H1 (cell line): ENCODE data around the gene SLAMF1. TPM values are rescaled to one million over a fixed set of nuclear protein-coding genes. Genes with fewer than 3 reads are reported as not detected.

Experiments used
- CTBP2 ChIP-seq: IDR thresholded peaks from 2 replicates; pipeline ENCODE4 v1.7.0; 2011; ENCODE audit warnings: borderline replicate concordance, mild to moderate bottlenecking, moderate library complexity, mixed read lengths, low read length; ENCODE audit not compliant: insufficient read depth, insufficient read length
- GABPA ChIP-seq: IDR thresholded peaks from 2 replicates; pipeline ENCODE4 v1.6.1; 2011; ENCODE audit warnings: mild to moderate bottlenecking, low read length, moderate library complexity, borderline replicate concordance; ENCODE audit not compliant: insufficient read depth
- SIX5 ChIP-seq: IDR thresholded peaks from 2 replicates; pipeline ENCODE4 v1.6.1; 2011; ENCODE audit warnings: mild to moderate bottlenecking, low read depth, low read length
- SP1 ChIP-seq: IDR thresholded peaks from 2 replicates; pipeline ENCODE4 v1.6.1; 2011; ENCODE audit warnings: low read depth, low read length
- SP4 ChIP-seq: IDR thresholded peaks from 2 replicates; pipeline ENCODE4 v1.6.1; 2012; ENCODE audit warnings: low read length, inconsistent platforms
- SUZ12 ChIP-seq: fragments of 200-600 bp; sonication (generic); IDR thresholded peaks from 2 replicates; pipeline ENCODE4 v1.6.1; 2012; ENCODE audit warnings: mild to moderate bottlenecking, inconsistent platforms, low read length, moderate library complexity, mixed read lengths
- polyA plus RNA-seq, 7 experiments: library from polyadenylated mRNA; depleted of rRNA in 3 of 7; stranded (reverse) in 5 of 7; unstranded in 2 of 7; fragments of >200 nt in 5 of 7; fragments of 200-250 nt in 2 of 7; gene quantifications; 1 replicate in 5 of 7; 2 replicates in 1 of 7; 4 replicates in 1 of 7; pipeline versions ENCODE4 v1.2.1 to v1.2.3, GENCODE V29; 2011 to 2013; ENCODE audit warnings: missing spikeins in 2 of 7, mixed read lengths in 2 of 7
- total RNA-seq: library from RNA; stranded (reverse); fragmentation: NEBNext Ultra II Directional; extraction: Animal tissue kit (Norgen Biotek cat#: 25700); gene quantifications from 2 replicates; pipeline ENCODE4 v1.2.1, GENCODE V29; 2021
- TF ChIP-seq, protein P1 (sequence below): fragments of 300-600 bp; sonication (generic); IDR thresholded peaks from 2 replicates; pipeline ENCODE4 v1.7.1; 2012; ENCODE audit warnings: low read length, moderate library complexity, mild to moderate bottlenecking, inconsistent platforms; ENCODE audit not compliant: insufficient replicate concordance

SLAMF1 gene
- total and polyA plus RNA-seq, 2 of the 8 experiments (the other 6 are each of a cell fraction or from before 2014, with no cell fraction given) = not detected

DNA sequence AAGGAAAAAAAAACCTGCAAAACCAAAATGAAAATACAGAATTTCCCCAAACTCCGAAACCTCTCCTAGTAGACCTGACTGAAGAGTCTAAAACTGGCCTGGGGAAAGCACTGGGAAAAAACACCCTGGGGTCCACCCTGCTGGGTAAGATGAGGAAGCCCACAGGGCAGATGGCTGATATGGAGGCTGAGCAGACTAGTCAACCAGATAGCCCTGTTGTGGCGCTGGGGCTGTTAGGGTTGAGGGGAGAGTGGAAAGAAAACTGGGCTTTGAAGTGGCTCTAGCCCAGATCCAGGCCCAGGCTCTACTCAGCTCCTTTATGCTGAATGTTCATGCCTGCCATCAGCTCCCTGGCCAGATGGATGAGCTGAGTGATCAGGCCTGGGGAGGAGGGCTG lies 6.8 kb upstream of the SLAMF1 start (continued):
- TF ChIP-seq, protein P1, sequence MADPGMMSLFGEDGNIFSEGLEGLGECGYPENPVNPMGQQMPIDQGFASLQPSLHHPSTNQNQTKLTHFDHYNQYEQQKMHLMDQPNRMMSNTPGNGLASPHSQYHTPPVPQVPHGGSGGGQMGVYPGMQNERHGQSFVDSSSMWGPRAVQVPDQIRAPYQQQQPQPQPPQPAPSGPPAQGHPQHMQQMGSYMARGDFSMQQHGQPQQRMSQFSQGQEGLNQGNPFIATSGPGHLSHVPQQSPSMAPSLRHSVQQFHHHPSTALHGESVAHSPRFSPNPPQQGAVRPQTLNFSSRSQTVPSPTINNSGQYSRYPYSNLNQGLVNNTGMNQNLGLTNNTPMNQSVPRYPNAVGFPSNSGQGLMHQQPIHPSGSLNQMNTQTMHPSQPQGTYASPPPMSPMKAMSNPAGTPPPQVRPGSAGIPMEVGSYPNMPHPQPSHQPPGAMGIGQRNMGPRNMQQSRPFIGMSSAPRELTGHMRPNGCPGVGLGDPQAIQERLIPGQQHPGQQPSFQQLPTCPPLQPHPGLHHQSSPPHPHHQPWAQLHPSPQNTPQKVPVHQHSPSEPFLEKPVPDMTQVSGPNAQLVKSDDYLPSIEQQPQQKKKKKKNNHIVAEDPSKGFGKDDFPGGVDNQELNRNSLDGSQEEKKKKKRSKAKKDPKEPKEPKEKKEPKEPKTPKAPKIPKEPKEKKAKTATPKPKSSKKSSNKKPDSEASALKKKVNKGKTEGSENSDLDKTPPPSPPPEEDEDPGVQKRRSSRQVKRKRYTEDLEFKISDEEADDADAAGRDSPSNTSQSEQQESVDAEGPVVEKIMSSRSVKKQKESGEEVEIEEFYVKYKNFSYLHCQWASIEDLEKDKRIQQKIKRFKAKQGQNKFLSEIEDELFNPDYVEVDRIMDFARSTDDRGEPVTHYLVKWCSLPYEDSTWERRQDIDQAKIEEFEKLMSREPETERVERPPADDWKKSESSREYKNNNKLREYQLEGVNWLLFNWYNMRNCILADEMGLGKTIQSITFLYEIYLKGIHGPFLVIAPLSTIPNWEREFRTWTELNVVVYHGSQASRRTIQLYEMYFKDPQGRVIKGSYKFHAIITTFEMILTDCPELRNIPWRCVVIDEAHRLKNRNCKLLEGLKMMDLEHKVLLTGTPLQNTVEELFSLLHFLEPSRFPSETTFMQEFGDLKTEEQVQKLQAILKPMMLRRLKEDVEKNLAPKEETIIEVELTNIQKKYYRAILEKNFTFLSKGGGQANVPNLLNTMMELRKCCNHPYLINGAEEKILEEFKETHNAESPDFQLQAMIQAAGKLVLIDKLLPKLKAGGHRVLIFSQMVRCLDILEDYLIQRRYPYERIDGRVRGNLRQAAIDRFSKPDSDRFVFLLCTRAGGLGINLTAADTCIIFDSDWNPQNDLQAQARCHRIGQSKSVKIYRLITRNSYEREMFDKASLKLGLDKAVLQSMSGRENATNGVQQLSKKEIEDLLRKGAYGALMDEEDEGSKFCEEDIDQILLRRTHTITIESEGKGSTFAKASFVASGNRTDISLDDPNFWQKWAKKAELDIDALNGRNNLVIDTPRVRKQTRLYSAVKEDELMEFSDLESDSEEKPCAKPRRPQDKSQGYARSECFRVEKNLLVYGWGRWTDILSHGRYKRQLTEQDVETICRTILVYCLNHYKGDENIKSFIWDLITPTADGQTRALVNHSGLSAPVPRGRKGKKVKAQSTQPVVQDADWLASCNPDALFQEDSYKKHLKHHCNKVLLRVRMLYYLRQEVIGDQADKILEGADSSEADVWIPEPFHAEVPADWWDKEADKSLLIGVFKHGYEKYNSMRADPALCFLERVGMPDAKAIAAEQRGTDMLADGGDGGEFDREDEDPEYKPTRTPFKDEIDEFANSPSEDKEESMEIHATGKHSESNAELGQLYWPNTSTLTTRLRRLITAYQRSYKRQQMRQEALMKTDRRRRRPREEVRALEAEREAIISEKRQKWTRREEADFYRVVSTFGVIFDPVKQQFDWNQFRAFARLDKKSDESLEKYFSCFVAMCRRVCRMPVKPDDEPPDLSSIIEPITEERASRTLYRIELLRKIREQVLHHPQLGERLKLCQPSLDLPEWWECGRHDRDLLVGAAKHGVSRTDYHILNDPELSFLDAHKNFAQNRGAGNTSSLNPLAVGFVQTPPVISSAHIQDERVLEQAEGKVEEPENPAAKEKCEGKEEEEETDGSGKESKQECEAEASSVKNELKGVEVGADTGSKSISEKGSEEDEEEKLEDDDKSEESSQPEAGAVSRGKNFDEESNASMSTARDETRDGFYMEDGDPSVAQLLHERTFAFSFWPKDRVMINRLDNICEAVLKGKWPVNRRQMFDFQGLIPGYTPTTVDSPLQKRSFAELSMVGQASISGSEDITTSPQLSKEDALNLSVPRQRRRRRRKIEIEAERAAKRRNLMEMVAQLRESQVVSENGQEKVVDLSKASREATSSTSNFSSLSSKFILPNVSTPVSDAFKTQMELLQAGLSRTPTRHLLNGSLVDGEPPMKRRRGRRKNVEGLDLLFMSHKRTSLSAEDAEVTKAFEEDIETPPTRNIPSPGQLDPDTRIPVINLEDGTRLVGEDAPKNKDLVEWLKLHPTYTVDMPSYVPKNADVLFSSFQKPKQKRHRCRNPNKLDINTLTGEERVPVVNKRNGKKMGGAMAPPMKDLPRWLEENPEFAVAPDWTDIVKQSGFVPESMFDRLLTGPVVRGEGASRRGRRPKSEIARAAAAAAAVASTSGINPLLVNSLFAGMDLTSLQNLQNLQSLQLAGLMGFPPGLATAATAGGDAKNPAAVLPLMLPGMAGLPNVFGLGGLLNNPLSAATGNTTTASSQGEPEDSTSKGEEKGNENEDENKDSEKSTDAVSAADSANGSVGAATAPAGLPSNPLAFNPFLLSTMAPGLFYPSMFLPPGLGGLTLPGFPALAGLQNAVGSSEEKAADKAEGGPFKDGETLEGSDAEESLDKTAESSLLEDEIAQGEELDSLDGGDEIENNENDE = no peak
- TF ChIP-seq SUZ12 (no peak), CTBP2 (no peak), GABPA (no peak), SP1 (no peak), SIX5 (no peak), SP4 (no peak)
